Measurements from ENCODE around the gene LTF.
"Not testable (repeated sequence)": the region's sequence is repeated elsewhere in the genome, so short reads cannot be mapped to it uniquely, and the experiment has no call there.

LTF gene

GRCh38 chr3:46440531-46441294 lies 24.0 kb downstream of the LTF start:
- DNase-seq (ENCODE audit: low spot score): no peak

GRCh38 chr3:46438831-46439230 lies 25.9 kb downstream of the LTF start:
- DNase-seq (ENCODE audit: low spot score): no peak

- peak; percentile 41 for DNase-seq (ENCODE audit: low spot score)
Measured at GRCh38 chr3:46435081-46435726, 29.5 kb downstream of the LTF start.

- DNase-seq (ENCODE audit: low spot score): peak; percentile 51
Measured at GRCh38 chr3:46433841-46434240, 30.9 kb downstream of the LTF start.

- peak; percentile 86 for DNase-seq (ENCODE audit: low spot score)
Measured at GRCh38 chr3:46433118-46433517, 31.6 kb downstream of the LTF start.

- DNase-seq (ENCODE audit: low spot score): peak; percentile 27
Measured at GRCh38 chr3:46431905-46432304, 32.8 kb downstream of the LTF start.

GRCh38 chr3:46430879-46431278 lies 33.8 kb downstream of the LTF start:
- not testable (repeated sequence) for DNase-seq (ENCODE audit: low spot score)

- DNase-seq (ENCODE audit: low spot score): no peak
Measured at GRCh38 chr3:46429671-46430070, 35.0 kb downstream of the LTF start.

GRCh38 chr3:46429250-46429649 lies 35.5 kb downstream of the LTF start:
- no peak for DNase-seq (ENCODE audit: low spot score)

- peak; percentile 77 for DNase-seq (ENCODE audit: low spot score)
Measured at GRCh38 chr3:46427916-46428833, 36.5 kb downstream of the LTF start.

- peak; percentile 48 for DNase-seq (ENCODE audit: low spot score)
Measured at GRCh38 chr3:46427404-46427803, 37.3 kb downstream of the LTF start.

GRCh38 chr3:46426476-46426875 lies 38.2 kb downstream of the LTF start:
- DNase-seq (ENCODE audit: low spot score): peak; percentile 47

GRCh38 chr3:46423588-46423987 lies 41.1 kb downstream of the LTF start:
- no peak for DNase-seq (ENCODE audit: low spot score)

GRCh38 chr3:46422617-46423016 lies 42.1 kb downstream of the LTF start:
- no peak for DNase-seq (ENCODE audit: low spot score)

- DNase-seq (ENCODE audit: low spot score): no peak
Measured at GRCh38 chr3:46420931-46421330, 43.8 kb downstream of the LTF start.

GRCh38 chr3:46419816-46420215 lies 44.9 kb downstream of the LTF start:
- no peak for DNase-seq (ENCODE audit: low spot score)

- DNase-seq (ENCODE audit: low spot score): no peak
Measured at GRCh38 chr3:46417841-46418611, 46.7 kb downstream of the LTF start.

- no peak for DNase-seq (ENCODE audit: low spot score)
Measured at GRCh38 chr3:46416811-46417510, 47.7 kb downstream of the LTF start.

- no peak for DNase-seq (ENCODE audit: low spot score)
Measured at GRCh38 chr3:46416125-46416810, 48.4 kb downstream of the LTF start.

- no peak for DNase-seq (ENCODE audit: low spot score)
Measured at GRCh38 chr3:46414739-46415138, 50.0 kb downstream of the LTF start.

GRCh38 chr3:46413951-46414350 lies 50.8 kb downstream of the LTF start:
- DNase-seq (ENCODE audit: low spot score): no peak
